Smooth muscle cell of the umbilical artery (primary cell): ENCODE data around the gene CACNA1I. TPM values are rescaled to one million over a fixed set of nuclear protein-coding genes. Genes with fewer than 3 reads are reported as not detected.

Source experiments
- total RNA-seq: library from RNA; depleted of rRNA; stranded (reverse); fragments of >200 nt; gene quantifications from 2 replicates; pipeline ENCODE4 v1.2.3, GENCODE V29; 2014

CACNA1I gene
- total RNA-seq: 0.05 TPM in 1 of 2 replicates, not detected in the other

GRCh38 chr22:39570665-39571064, at the start of gene CACNA1I:
Gene CACNA1I, plus strand, starts transcription at chr22:39570753. Its CDS starts 0 bp downstream, at chr22:39570753.

GRCh38 chr22:39532215-39533073, 38.1 kb upstream of the CACNA1I start, which contains the start of gene RPS19BP1:
Gene RPS19BP1, minus strand, starts transcription at chr22:39532748. Its CDS starts 10 bp downstream, at chr22:39532738.

Other genes starting within 250 kb of the CACNA1I start
- gene SYNGR1, start 220.8 kb upstream of the CACNA1I start, total RNA-seq: 4.7 and 6.8 TPM in 2 replicates
- gene TAB1, start 171.0 kb upstream of the CACNA1I start, total RNA-seq: 10.1 and 16.1 TPM in 2 replicates
- under 0.01 and 0.09 TPM in 2 replicates for gene MGAT3, start 113.7 kb upstream of the CACNA1I start, total RNA-seq
- gene MIEF1, start 68.5 kb upstream of the CACNA1I start, total RNA-seq: 17.8 and 28.8 TPM in 2 replicates
- gene ATF4, start 50.2 kb upstream of the CACNA1I start, total RNA-seq: 144 and 221 TPM in 2 replicates
- 27.2 and 34.7 TPM in 2 replicates for gene RPS19BP1, start 38.0 kb upstream of the CACNA1I start, total RNA-seq